GM12801 (cell line): ENCODE measurements around the gene FAM83C.

Experiments used
- CTCF ChIP-seq: IDR thresholded peaks from one replicate; pipeline ENCODE4 v1.5.1; 2011; ENCODE audit warnings: control low read depth; ENCODE audit not compliant: insufficient read length; ENCODE audit errors: extremely low read depth

The FAM83C gene

GRCh38 chr20:35257175-35257909 is 34.9 kb downstream of the FAM83C start:
- TF ChIP-seq CTCF = no peak

DNA sequence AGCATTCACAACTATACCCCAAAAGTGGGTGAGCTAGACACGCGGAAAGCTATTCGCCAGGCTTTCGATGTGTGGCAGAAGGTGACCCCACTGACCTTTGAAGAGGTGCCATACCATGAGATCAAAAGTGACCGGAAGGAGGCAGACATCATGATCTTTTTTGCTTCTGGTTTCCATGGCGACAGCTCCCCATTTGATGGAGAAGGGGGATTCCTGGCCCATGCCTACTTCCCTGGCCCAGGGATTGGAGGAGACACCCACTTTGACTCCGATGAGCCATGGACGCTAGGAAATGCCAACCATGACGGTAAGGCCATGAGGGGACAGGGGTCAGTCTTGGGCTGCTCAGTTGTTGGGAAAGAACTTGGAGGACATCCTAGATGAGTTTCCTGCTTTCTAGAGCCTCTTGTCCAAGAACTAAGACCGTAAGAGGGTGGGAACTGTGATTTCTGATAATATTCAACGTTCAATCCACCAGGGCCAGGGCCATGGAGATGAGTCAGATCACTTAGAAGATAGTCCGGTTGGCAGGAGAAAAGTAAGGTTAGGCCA is 37.7 kb downstream of the FAM83C start:
- TF ChIP-seq CTCF = no peak

DNA sequence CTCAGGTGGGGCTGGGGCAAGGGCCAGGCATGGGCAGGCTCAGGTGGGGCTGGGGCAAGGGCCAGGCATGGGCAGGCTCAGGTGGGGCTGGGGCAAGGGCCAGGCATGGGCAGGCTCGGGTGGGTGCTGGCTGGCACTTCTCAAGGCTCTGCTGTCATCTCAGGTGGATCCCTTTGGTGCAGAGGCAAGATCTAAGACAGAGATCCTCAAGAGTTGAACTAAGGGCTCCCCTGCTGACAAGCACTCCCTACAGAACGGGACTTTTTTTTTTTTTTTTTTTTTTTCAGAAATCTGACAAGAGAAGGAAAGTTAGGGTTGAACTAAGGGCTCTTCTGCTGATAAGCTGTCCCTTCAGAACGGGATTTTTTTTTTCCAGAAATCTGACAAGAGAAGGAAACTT is 39.2 kb downstream of the FAM83C start:
- TF ChIP-seq CTCF = no peak

GRCh38 chr20:35252037-35252461 is 40.2 kb downstream of the FAM83C start:
- TF ChIP-seq CTCF = no peak

- TF ChIP-seq CTCF = no peak
These were observed 40.6 kb downstream of the FAM83C start for GRCh38 chr20:35251613-35251940.

DNA sequence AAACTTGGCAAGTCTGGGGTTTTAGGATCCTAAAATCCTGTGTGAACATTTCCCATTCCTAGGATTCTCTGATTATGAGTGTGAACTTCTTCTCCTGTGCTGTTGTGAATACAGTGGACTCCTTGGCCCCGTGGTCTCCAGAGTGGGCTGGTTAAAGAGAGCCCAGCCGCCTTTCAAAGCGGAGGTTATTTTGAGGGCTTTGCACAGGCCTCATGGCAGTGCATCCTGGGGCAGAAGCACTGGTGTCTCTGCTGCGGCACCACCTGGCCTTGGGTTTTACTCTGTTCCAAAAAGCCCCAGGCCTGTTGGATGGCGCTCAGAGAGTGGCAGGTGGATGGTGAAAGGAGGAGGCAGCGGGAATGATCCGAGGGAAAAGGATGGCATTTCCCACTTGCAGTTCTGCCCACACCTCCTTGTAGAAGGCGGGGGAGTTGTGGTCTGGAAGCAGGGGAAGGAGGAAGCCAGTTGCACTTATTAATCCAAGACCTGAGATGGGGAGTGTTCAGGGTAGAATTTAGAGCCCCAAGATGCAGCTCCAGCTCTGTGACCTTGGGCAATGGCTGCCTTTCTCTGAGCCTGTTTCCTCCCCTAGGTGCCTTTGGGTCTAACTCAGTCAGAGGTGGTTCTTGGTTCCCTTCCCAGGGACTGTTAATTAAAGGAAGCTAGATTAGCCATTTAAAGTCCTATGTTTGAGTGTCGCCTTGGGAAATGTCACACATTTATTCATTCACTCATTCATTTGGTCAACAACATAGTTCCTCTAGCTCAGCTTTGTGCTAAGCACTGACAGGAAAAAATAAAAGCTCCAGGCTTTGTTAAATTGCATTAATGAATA is 43.4 kb downstream of the FAM83C start:
- no peak for TF ChIP-seq CTCF

DNA sequence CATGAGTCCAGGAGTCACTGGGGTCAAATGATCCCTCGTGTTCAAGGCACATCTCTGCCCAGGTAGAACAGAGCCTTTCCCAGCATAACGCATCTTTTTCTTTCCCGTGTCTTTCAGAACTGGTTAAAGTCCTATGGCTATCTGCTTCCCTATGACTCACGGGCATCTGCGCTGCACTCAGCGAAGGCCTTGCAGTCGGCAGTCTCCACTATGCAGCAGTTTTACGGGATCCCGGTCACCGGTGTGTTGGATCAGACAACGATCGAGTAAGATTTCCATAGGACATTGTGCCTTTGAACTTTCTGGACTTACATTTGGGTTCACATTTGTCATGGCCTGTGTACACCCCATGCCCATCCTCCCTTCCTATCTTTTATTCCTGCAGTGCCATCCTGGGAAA is 45.5 kb downstream of the FAM83C start:
- TF ChIP-seq CTCF = no peak
